Right cardiac atrium (tissue), 5 donors: ENCODE measurements around the gene ERLEC1. TPM values are rescaled to one million over a fixed set of nuclear protein-coding genes. Genes with fewer than 3 reads are reported as not detected.
A peak's percentile ranks its signal among the peaks of the same experiment; 100 is the strongest.

Experiments
- ATAC-seq, 2 donors: fragments of 200-7000 bp; cut with Tn5 transposase; one replicate each; pipeline versions ENCODE4 v1.8.0 to v1.9.1; 2020; ENCODE audit warnings: moderate library complexity in 2 of 2, mild to moderate bottlenecking in 1 of 2
- DNase-seq, 3 donors: peaks; one replicate each; pipeline ENCODE4 v3.0.0-alpha.2; 2020
- H3K27ac ChIP-seq: one replicate; pipeline ENCODE4 v1.5.1; 2013; ENCODE audit warnings: mild to moderate bottlenecking, low read length, control low read depth, moderate library complexity
- H3K27me3 ChIP-seq: one replicate; pipeline ENCODE4 v1.6.1; 2013; ENCODE audit not compliant: control insufficient read depth, insufficient read depth
- H3K4me1 ChIP-seq: one replicate; pipeline ENCODE4 v1.6.1; 2013; ENCODE audit warnings: low read length; ENCODE audit not compliant: control insufficient read depth, insufficient read depth
- H3K4me3 ChIP-seq: one replicate; pipeline ENCODE4 v1.5.1; 2013; ENCODE audit warnings: low read length, control low read depth
- H3K9me3 ChIP-seq: one replicate; pipeline ENCODE4 v1.6.1; 2013; ENCODE audit warnings: low read length; ENCODE audit not compliant: control insufficient read depth
- WGBS: extraction: QIAGEN DNeasy Blood & Tissue Kit; methylation state at CpG from one replicate; pipeline ENCODE4 v1.1.7; 2013; 5-methylcytosine and 5-hydroxymethylcytosine counted together
- intact Hi-C, 4 donors: fragments of 100-400 bp; cut with DNase I; formaldehyde crosslinking; loops; one replicate each; pipeline versions ENCODE4 v1.11.0 to v1.14.0; 2022 to 2023
- polyA plus RNA-seq: library from polyadenylated mRNA; stranded (reverse); fragments of 200-250 nt; gene quantifications from one replicate; pipeline ENCODE4 v1.2.3, GENCODE V29; 2013
- total RNA-seq, 4 donors: library from RNA; stranded (reverse); fragmentation: NEBNext Ultra II Directional; extraction: Animal tissue kit (Norgen Biotek cat#: 25700); gene quantifications; one replicate each; pipeline ENCODE4 v1.2.1, GENCODE V29; 2021
- donor health status: healthy with polysubstance abuse.
- donor health status: DM: no; HTN: yes; CAD: no.
- donor health status: DM: no; HTN: no; CAD: no.
- donor health status: DM: no; HTN: yes; CAD: no; lungs with severe emphysema.
- donor health status: DM: yes; HTN: yes; CAD: no.

ERLEC1 gene
- total and polyA plus RNA-seq, 5 donors = 29.1 to 45.8 (median 39.8) TPM

DNA sequence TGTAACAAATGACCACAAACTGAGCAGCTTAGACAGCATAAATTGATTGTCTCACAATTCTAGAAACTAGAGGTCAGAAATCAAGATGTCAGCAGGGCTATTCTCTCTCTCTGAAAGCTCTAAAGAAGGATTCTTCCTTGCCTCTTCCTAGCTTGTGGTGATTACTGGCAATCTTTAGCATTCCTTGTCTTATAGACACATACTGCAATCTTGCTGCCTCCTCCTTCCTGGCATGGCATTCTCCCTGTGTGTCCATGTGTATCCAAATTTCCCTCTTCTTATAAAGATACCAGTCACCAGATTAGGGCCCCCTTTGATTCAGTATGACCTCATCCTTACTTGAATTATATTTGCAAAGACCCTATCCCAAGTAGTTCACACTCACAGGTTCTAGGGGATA lies 2.4 kb upstream of the ERLEC1 start:
- intact Hi-C loops = no loop called here
- no peaks in the 10 kb centered on the region for H3K9me3 ChIP-seq

DNA sequence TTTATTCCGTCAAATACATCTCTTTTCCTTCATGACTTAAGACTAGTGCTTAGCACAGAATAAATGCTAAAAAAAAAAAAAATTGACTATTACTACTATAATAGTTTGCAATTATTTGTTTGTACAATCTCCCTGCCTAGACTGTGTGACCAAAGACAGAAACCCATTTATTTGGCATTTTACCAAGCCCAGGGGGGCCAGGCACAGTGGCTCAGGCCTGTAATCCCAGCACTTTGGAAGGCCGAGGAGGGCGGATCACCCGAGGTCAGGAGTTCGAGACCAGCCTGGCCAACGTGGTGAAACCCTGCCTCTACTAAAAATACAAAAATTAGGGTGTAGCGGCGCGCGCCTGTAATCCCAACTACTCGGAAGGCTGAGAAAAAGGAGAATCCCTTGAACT lies 1.5 kb upstream of the ERLEC1 start:
- WGBS = 56% methylated on average over 11 of the region's 11 CpGs
- Histone ChIP-seq H3K27me3 (no peaks in the 10 kb centered on the region), H3K27ac (no peak overlapping the region), H3K9me3 (no peaks in the 10 kb centered on the region), H3K4me3 (no peak overlapping the region), H3K4me1 (peaks cover 1% of the 10 kb centered on the region)
- ATAC-seq (no peak), DNase-seq (no peak)
- intact Hi-C loops = no loop called here

More for the DNA sequence above, 2.4 kb upstream of the ERLEC1 start:
- Histone ChIP-seq H3K4me3 (no peak overlapping the region), H3K27me3 (no peaks in the 10 kb centered on the region), H3K4me1 (peaks cover 1% of the 10 kb centered on the region), H3K27ac (no peak overlapping the region)
- DNase-seq = no peak
- ATAC-seq = no peak

DNA sequence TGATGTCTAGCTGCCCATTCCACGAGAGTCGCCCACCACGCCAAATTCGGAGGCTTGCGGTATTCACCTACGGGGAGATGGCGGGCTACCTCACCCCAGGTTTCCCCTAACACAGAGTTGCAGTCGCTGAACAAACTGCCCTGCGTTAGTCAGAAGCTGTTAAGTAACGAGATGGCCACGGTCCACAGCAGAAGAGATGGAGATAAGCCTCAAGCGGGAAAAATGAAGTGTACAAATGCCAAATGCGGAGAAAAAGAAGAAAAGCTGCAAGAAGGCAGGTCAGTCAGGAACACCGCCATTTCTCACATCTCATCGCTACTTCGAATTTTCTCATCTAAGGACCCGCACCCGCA lies 516 bp upstream of the ERLEC1 start:
- under 1% methylated on average over 18 of the region's 18 CpGs for WGBS
- H3K4me3 ChIP-seq = peak overlapping the region; percentile 91
- DNase-seq (peak; percentile 30 to 67 (median 52)), ATAC-seq (peak; percentile 57 to 60)
- peak overlapping the region; percentile 85 for H3K27ac ChIP-seq
- peaks cover 1% of the 10 kb centered on the region for H3K4me1 ChIP-seq
- intact Hi-C loops = no loop called here
- H3K27me3 ChIP-seq = no peaks in the 10 kb centered on the region
- no peaks in the 10 kb centered on the region for H3K9me3 ChIP-seq

DNA sequence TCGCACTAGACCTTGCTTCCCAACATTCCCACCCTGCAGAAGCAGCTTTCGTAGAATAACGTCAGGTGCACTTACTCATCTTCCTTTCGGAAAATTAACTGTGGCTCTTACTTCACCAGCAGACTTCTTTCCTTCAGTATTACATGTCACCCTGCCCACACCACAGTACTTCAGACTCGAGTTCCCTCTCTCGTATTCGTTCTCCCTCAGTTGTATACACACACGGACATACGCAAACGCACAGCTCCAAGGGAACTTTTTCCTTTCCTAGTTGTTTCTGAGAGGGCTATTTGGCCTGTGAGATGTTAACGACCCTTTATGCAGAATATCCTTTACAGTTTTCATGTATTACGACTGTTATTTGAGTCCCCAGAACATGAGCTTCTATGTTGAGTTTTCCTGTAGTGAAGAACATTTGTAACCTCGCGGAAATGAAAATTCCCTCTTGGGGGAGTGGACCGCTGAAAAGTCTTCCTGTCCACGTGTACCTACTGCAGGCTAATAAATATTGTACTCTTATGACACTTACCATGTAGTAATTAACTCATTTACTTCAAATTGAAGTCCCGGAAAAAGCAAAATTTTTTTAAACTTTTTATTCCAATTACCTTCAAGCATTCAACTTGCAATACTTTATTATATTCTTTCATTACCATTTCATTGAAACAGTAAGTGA lies 908 bp downstream of the ERLEC1 start:
- H3K27me3 ChIP-seq = no peaks in the 10 kb centered on the region
- H3K9me3 ChIP-seq = no peaks in the 10 kb centered on the region
- peaks cover 1% of the 10 kb centered on the region for H3K4me1 ChIP-seq
- intact Hi-C loops = no loop called here
- H3K4me3 ChIP-seq = peak overlapping the region; percentile 91
- peak overlapping the region; percentile 64 for H3K27ac ChIP-seq
- no peak for DNase-seq
- WGBS = 3% methylated on average over 17 of the region's 17 CpGs
- ATAC-seq = peak in 1 of 2 donors; percentile 1

DNA sequence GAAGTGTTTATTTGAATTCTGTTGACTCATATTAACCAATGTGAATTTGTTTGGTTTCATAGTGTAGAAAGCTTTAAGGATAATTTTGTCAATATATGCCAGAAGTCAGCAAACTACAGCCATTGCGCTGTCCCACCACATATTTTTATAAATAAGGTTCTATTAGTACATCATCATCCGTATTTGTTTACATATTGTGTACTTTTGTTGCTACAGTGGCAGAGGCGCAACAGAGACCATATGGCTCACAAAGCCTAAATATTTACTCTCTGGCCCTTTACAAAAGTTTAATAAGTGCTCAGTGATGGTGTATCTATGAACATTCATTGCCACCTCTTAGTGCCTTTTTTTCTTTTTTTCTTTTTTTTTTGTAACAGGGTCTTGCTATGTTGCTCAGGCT lies 6.4 kb downstream of the ERLEC1 start:
- no peak for ATAC-seq
- 90% methylated on average over 3 of the region's 3 CpGs for WGBS
- Histone ChIP-seq H3K27me3 (no peaks in the 10 kb centered on the region), H3K27ac (no peak overlapping the region), H3K4me1 (no peaks in the 10 kb centered on the region), H3K9me3 (no peaks in the 10 kb centered on the region), H3K4me3 (no peak overlapping the region)
- intact Hi-C loops = no loop called here
- DNase-seq = no peak

DNA sequence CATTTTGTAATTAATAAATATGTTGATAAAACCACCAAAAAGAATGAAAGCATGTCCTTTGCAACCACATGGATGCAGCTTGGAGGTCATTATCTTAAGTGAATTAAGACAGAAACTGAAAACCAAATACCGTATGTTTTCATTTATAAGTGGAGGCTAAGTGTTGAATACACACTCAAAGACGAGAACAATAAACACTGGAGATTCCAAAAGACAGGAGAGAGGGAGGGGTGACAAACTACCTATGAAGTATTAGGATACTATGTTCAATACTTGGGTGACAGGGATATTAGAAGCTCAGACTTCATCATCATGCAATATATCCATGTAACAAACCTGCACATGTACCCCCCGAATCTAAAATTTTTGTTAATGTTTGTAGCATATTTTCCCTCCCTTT lies 7.0 kb downstream of the ERLEC1 start:
- 82% methylated on average over 3 of the region's 3 CpGs for WGBS
- Histone ChIP-seq H3K9me3 (no peaks in the 10 kb centered on the region), H3K4me3 (no peak overlapping the region), H3K4me1 (no peaks in the 10 kb centered on the region), H3K27ac (no peak overlapping the region), H3K27me3 (no peaks in the 10 kb centered on the region)
- intact Hi-C loops = no loop called here
- ATAC-seq = no peak
- DNase-seq = no peak

DNA sequence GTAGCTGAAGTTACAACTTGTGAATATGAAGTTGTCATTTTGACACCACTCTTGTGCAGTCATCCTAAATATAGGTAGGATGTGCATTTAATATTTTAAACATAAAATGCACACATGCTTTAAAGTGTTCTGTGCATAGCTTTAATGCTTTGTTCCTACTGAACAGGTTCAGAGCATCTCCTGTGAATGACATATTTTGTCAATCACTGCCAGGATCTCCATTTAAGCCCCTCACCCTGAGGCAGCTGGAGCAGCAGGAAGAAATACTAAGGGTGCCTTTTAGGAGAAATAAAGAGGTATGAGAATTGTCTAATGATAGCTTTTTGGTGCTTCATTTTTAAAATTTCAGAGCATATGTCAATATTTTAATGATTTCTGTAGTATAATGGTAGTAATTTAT lies 14.7 kb downstream of the ERLEC1 start:
- DNase-seq = no peak
- Histone ChIP-seq H3K27ac (no peak overlapping the region), H3K4me1 (no peaks in the 10 kb centered on the region), H3K27me3 (no peaks in the 10 kb centered on the region), H3K4me3 (no peak overlapping the region), H3K9me3 (no peaks in the 10 kb centered on the region)
- no peak for ATAC-seq
- intact Hi-C loops = no loop called here

DNA sequence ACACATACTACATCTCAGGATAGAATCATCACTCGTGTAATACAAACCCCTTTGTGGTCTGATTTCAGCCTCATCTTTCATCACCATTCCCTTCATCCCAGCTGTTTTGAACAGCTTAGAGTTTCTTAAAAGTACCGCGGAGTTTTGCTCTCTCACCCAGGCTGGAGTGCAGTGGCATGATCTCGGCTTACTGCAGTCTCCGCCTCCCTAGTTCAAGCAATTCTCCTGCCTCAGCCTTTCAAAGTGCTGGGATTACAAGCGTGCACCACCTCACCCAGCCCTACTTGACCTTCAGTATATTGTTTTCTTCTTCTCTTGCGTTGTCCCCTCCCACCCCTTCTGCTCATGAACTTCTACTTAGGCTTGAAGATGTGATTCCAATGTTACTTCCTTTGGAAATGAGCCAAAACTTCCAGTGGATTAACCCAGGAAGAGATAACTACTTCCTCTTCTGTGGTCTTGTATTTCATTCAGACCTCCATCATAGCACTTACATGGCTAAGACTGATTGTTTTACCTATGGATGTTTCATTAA lies 15.8 kb downstream of the ERLEC1 start:
- WGBS = 46% methylated on average over 7 of the region's 7 CpGs

DNA sequence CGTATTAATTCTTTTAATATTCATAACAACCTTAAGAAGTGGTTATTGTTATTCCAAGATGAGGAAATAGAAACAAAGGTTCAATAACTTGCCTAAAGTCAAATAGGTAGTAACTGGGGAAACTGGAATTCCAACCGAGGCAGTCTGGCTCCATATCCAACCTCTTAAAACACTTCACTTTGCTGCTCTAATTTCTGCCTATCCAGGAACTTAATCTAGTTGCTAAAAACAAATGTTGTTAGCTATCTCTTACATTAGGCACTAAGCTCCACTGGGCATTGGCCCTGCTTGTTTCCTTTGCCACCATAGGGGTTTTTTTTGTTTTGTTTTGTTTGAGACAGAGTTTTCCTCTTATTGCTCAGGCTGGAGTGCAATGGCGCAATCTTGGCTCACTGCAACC lies 24.8 kb downstream of the ERLEC1 start:
- Histone ChIP-seq H3K4me3 (no peak overlapping the region), H3K27me3 (no peaks in the 10 kb centered on the region), H3K9me3 (no peaks in the 10 kb centered on the region), H3K4me1 (no peaks in the 10 kb centered on the region), H3K27ac (no peak overlapping the region)
- WGBS = 86% methylated on average over 3 of the region's 3 CpGs
- ATAC-seq = no peak
- no peak for DNase-seq
- intact Hi-C loops = no loop called here

More for the DNA sequence above, 15.8 kb downstream of the ERLEC1 start:
- no peaks in the 10 kb centered on the region for H3K9me3 ChIP-seq
- H3K27me3 ChIP-seq = no peaks in the 10 kb centered on the region
- DNase-seq (no peak), ATAC-seq (no peak)
- H3K4me3 ChIP-seq = no peak overlapping the region
- intact Hi-C loops = no loop called here
- H3K4me1 ChIP-seq = no peaks in the 10 kb centered on the region
- no peak overlapping the region for H3K27ac ChIP-seq

DNA sequence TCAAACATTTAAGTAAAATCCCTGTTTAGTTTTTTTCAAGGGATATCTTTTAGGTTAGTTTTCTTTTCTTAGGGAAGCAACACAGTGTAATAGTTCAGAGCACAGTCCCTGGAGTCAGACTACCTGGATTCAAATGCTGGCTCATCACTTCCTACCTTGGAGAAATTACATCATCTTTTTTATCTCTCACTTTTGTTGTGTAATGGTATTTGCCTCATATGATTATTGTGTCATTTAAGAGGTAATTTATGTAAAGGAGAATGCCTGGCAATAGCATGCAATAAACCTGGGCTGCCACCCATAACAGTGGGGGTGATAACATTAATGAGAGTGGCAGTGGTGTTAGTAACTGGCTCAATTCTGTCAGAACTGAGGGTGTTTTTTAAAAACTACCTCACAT lies 26.3 kb downstream of the ERLEC1 start:
- H3K4me3 ChIP-seq = no peak overlapping the region
- ATAC-seq (no peak), DNase-seq (no peak)
- no peaks in the 10 kb centered on the region for H3K4me1 ChIP-seq
- H3K27me3 ChIP-seq = no peaks in the 10 kb centered on the region
- intact Hi-C loops = no loop called here
- H3K27ac ChIP-seq = no peak overlapping the region
- H3K9me3 ChIP-seq = no peaks in the 10 kb centered on the region

DNA sequence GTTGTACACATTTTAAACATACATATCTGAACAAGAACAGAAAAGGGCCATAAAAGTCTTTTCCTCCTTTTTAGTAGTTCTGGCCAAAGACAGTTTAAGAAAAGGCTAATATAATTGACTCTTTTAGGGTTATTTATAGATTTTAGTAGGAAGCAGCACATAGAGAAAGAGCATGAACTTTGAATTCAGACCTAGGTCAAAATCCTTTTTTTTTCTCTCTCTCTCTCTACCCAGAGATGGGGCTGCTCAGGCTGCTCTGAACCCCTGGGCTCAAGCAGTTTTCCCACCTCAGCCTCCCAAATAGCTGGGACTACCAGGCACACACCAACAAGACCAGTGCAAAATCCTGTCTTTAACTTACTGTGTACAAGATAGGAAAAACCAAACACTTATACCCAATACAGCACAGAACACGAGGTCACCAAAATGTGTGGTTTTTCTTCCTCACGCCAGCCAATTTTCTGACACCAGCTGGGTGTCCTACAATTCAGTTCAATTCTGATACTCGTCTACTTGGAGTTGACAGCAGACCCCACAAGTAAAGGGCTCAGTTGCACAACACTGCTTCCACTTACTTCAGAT lies 32.1 kb downstream of the ERLEC1 start:
- no peak overlapping the region for H3K27ac ChIP-seq
- no peak overlapping the region for H3K4me3 ChIP-seq
- no peak for ATAC-seq
- intact Hi-C loops = no loop called here
- H3K9me3 ChIP-seq = no peaks in the 10 kb centered on the region
- H3K27me3 ChIP-seq = no peaks in the 10 kb centered on the region
- DNase-seq = no peak
- no peaks in the 10 kb centered on the region for H3K4me1 ChIP-seq
- 89% methylated on average over 3 of the region's 3 CpGs for WGBS

DNA sequence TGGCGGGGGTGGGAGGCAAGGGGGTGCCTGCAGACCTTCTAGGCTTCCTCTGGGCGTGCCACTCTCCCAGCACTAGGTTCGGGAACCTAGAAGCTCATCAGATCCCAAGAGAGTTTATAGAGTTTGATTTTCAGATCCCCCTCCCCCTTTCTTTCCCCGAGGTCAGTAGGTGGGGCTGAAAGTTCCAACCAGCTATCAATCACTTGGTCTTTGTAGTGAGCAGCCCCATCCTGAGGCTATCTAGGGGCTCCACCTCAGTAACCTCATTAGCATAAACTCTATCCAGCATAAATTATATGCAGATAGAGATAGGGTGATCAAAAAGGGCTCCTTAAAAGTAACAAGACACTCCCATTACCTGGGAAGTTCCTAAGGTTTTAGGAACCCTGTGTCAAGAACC lies 32.8 kb downstream of the ERLEC1 start:
- Histone ChIP-seq H3K9me3 (no peaks in the 10 kb centered on the region), H3K27me3 (no peaks in the 10 kb centered on the region), H3K4me1 (no peaks in the 10 kb centered on the region), H3K27ac (no peak overlapping the region), H3K4me3 (no peak overlapping the region)
- no peak for DNase-seq
- no peak for ATAC-seq
- intact Hi-C loops = no loop called here
- 88% methylated on average over 4 of the region's 4 CpGs for WGBS
